NCI-H2107 (cell line): ENCODE measurements around the gene DDX42.

ENCODE experiments used
- DNase-seq: peaks from one replicate; lab custom pipeline; 2025; lab: John Stamatoyannopoulos, UW

DDX42 gene, protein sequence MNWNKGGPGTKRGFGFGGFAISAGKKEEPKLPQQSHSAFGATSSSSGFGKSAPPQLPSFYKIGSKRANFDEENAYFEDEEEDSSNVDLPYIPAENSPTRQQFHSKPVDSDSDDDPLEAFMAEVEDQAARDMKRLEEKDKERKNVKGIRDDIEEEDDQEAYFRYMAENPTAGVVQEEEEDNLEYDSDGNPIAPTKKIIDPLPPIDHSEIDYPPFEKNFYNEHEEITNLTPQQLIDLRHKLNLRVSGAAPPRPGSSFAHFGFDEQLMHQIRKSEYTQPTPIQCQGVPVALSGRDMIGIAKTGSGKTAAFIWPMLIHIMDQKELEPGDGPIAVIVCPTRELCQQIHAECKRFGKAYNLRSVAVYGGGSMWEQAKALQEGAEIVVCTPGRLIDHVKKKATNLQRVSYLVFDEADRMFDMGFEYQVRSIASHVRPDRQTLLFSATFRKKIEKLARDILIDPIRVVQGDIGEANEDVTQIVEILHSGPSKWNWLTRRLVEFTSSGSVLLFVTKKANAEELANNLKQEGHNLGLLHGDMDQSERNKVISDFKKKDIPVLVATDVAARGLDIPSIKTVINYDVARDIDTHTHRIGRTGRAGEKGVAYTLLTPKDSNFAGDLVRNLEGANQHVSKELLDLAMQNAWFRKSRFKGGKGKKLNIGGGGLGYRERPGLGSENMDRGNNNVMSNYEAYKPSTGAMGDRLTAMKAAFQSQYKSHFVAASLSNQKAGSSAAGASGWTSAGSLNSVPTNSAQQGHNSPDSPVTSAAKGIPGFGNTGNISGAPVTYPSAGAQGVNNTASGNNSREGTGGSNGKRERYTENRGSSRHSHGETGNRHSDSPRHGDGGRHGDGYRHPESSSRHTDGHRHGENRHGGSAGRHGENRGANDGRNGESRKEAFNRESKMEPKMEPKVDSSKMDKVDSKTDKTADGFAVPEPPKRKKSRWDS

GRCh38 chr17:63774141-63774968 is at the start of gene DDX42:
Gene DDX42 (plus strand): TSS chr17:63774170. CDS start chr17:63787050, 12,880 bp downstream.
- DNase-seq: no peak

DNA sequence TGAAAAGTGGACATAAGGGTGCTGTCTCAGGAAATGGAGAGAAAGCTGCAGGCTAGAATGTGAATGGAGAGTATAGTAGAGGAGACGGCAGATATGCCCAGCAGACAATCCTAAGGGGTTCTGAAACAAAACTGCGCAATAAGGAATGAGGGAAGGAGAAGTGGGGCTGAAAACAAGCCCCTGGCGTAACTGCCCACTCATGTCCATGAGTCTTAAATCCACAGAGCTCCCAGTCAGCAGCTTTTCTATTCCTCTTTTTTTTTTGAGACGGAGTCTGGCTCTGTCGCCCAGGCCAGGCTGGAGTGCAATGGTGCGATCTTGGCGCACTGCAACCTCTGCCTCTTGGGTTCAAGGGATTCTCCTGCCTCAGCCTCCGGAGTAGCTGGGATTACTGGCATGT is 38.3 kb upstream of the DDX42 start:
- DNase-seq: no peak

GRCh38 chr17:63740464-63741142 is 33.4 kb upstream of the DDX42 start:
- no peak for DNase-seq

- no peak for DNase-seq
Observed at GRCh38 chr17:63741143-63741407, 32.9 kb upstream of the DDX42 start.

DNA sequence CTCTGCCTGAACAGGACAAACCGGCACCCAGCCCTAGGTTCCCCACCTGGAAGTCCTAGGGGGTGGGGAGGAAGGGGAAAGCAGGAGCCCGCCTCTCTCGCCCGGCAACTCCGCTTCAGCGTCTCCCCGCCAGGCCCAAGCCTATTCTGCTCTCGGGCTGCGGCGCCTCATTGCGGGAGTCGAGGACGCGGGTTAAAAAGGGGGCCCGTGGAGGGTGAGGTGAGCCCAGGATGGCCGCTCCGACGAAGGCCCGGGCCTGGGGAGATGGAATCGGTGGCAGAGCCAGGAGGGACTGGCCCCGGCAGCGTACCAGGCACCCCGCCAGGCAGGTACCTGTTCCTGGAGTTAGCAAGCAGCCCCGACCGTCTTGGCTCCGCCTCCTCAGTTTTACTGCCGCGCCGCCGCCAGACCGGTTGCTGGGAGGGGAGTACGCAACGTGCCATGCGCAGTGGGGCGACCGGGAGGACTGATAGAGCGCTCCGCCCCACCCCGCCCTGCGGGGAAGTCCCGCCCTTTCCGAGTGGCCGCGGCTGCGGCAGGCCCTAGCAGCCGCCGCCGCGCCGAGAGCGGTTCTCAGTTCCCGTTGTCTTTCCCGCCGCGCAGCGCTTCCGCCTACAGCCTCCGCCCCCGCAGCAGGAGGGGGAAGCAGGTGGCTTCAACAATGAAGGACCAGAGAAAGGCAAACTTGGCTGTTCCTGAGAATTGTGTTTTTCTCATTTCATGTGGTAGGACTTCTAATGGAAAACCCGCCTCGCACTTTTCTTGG is 32.4 kb upstream of the DDX42 start, which contains the start of gene STRADA:
Gene STRADA (minus strand): TSS at position 392 of the 766 bp plus-strand sequence. CDS start 13,430 bp downstream, outside the sequence.
- DNase-seq: peak; percentile 97

DNA sequence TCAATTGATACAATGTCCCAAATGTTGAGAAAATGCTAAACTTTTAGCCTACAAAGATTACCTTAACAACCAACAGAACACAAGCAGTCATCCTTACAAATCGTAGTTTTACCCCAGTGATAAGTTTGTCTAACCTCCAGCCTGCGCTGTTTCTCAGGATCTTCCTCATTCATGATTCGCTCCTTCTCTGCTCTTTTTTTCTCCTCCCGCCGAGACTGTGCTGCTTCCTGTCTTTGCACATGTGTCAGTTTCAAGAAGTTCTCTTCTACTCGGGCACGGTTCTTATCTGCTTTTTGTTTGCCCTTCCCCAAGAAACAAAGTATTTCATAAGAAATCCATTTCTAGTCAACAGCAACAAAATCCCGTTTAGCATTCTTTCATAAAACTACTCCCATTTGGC is 22.2 kb upstream of the DDX42 start:
- DNase-seq: no peak

DNA sequence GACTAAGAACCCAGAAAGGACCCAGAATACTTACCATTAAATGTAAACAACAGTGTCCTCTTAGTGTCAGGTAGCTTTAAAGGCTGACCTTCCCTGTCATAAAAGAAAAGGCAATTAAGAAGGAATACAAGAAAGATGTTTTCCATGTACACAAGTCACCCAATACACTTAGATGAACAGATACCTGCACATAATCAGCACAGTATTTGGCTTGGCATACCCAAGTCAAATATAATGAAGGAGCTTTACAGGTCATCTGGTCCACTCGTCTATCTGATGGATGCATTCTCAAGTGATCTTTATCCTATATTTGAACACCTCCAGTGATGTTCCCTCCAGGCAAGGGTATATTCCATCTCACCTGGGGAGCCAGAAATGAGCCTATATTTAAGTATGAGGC is 21.3 kb upstream of the DDX42 start:
- DNase-seq: no peak

GRCh38 chr17:63753215-63753614 is 20.8 kb upstream of the DDX42 start:
- no peak for DNase-seq

DNA sequence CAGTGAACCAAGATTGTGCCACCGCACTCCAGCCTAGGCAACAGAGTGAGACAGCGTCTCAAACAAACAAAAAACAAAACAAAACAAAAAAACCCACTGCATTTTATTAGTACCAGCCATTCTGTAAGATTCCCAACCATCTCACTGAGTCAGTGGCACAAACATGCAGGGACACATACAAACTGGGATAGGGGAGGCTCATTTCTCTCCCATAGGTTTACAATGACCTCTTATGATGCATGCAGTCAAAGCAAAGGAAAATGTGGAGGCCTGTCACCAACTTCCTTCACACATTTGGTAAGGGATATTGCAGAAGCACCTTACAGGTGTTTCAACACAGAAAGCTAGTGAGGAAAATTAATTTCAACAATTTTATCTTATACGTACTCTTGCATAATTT is 19.9 kb upstream of the DDX42 start:
- no peak for DNase-seq

DNA sequence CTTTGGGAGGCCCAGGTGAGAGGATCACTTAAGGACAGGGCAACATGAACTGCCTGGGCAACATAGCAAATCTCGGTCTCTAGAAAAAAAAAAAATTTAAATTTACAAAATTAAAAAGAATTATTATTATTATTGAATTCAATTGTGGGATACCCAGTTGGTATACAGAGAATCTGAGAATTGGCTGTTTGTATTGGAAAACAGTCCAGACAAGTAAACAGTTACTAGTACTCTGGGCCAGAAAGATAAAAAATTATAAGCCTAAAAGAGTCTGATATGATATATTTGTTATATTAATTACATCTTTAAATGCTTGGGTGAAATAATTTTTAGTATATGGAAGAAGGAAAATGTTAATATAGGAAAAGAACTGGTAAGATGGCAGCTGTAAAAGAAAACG is 15.5 kb upstream of the DDX42 start:
- DNase-seq: no peak

GRCh38 chr17:63760771-63761539 is 13.0 kb upstream of the DDX42 start:
- no peak for DNase-seq

DNA sequence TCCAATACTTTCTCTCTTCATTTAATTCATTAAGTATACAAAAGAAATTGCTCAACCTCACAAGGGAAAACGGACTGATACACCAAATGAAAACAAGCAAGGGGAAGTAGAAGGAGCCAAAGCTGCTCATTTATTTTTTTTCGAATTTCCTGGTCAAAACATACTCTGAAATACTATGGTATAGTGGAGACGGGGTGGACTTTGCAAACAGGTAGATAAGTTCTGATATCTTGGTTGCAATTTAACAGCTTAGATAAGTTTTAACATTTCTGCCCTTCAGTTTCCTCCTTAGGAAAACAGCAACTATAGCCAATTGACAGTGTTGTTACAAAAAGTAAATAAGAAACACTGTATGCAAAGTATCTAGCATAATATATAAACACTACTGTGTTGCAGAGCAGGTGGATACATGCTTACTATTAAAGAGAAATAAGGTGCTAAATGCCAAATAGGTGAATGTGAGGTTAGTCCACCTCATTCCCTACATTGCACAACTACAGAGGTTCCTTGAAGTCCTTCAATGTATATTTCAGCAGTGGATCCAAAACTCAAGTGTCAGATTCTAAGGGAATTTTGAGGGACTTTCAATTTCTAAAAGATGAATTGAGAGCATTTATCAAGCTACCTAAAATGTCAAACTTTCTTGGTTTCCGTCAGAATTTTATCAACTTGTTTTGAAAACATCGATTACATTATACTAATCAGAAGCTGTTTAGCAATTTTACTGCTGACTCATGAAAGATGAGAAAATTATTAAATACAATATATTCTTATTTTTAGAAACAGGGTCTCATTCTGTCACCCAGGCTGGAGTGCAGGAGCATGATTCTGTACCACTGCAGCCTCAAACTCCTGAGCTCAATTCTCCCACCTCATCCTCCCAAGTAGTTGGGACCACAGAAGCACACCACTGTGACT is 11.6 kb upstream of the DDX42 start:
- no peak for DNase-seq

DNA sequence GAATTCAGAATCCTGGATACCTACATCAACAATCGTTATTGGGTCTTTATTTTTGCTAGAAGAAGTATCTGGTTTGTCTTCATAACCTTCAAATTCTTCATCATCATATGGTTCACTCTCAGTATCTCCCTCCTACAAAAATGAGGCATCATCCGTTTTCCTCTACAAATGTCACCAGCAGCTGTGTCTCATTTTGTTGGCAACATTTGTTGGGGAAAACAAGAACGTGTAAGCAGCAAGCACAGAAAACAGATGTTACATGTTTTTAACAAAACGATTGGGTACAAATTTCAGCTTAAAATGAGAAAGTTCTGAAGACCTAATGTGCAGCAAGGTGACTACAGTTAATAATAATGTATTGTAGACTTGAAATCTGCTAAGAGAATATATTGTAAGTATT is 9.3 kb upstream of the DDX42 start:
- no peak for DNase-seq

DNA sequence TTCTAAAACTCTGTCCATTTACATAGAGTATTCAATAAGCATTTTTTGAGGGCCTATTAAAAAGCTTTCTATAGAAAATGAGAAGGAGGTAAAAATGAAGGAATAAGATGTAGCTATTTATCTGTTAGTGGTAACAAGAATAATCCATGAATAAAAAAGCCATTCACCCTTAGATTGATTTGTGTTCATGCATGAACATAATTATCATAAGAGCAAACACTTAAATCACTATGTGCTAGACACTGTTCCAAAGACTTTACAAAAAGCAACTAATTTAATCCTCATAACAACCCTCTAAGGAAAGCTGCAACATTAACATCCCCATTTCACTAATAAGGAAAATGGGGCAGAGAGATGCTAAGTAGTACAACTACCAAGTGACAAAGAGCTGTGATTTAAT is 7.2 kb upstream of the DDX42 start:
- no peak for DNase-seq

- DNase-seq: no peak
Observed at GRCh38 chr17:63768433-63768832, 5.5 kb upstream of the DDX42 start.

DNA sequence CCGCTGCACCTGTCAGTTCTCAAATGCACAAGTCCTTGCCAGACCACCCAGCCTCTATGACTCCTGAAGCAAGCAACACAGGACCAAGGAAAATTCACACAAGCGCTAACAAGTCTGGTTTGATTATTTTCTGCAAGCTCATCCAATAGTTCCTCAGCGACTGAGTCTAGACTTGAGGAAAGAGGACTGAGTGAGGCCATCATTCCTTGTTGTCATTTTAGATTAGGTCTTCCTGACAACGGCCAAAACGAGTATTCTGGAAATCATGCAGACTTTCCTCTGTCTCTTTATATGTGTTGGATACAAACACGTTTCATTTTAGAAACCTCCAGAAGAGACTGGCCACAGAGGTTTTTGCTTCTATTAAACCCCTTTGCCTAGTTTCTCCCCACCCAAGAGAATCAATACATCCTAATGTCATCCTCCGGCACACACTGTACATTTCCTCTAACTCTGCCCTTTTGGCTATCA is 1.1 kb upstream of the DDX42 start:
- no peak for DNase-seq

- peak; percentile 98 for DNase-seq
Observed at GRCh38 chr17:63773272-63774140, 464 bp upstream of the DDX42 start, which contains the start of gene CCDC47. Gene CCDC47 (minus strand): TSS chr17:63773597. CDS start chr17:63766175, 7,422 bp downstream.

- DNase-seq: no peak
Observed at GRCh38 chr17:63774969-63775265, 947 bp downstream of the DDX42 start.
